Posterior vena cava (tissue), 2 donors: ENCODE results near the gene PAFAH2. TPM values are rescaled to one million over a fixed set of nuclear protein-coding genes. Genes with fewer than 3 reads are reported as not detected.
A peak's percentile ranks its signal among the peaks of the same experiment; 100 is the strongest.

ENCODE experiments used
- DNase-seq: peaks from one replicate; pipeline ENCODE4 v3.0.0-alpha.2; 2020; ENCODE audit warnings: low spot score
- intact Hi-C, 2 donors: fragments of 100-400 bp; cut with DNase I; formaldehyde crosslinking; loops; one replicate each; pipeline versions ENCODE4 v1.14.1 to v1.14.2; 2022 to 2023
- total RNA-seq, 2 donors: library from RNA; stranded (reverse); fragmentation: NEBNext Ultra II Directional; extraction: Animal tissue kit (Norgen Biotek cat#: 25700); gene quantifications; one replicate each; pipeline ENCODE4 v1.2.1, GENCODE V29; 2021
- donor health status: DM: yes; HTN: yes; CAD: no.
- donor health status: DM: yes; HTN: yes; CAD: no.

Gene PAFAH2
- total RNA-seq, 2 donors from 2014 or later: 7.2 to 7.7 TPM

GRCh38 chr1:25922971-25923552, 74.8 kb downstream of the PAFAH2 start:
- DNase-seq: peak; percentile 84
- intact Hi-C loops: loop anchor here in 1 of 2 donors (5.0 kb wide), 1 partner anchor 1659 kb away; no protein-coding TSS in a partner anchor

- intact Hi-C loops: loop anchor here in 1 of 2 donors (5.0 kb wide), 1 partner anchor 1660 kb away; no protein-coding TSS in a partner anchor
- DNase-seq: peak; percentile 80
Observed at GRCh38 chr1:25922056-25922970, 75.5 kb downstream of the PAFAH2 start.

GRCh38 chr1:25918615-25919014, 79.2 kb downstream of the PAFAH2 start:
- DNase-seq: no peak
- intact Hi-C loops: no loop called here

- no peak for DNase-seq
Observed at GRCh38 chr1:25917996-25918395, 79.9 kb downstream of the PAFAH2 start.

GRCh38 chr1:25916460-25916859, 81.4 kb downstream of the PAFAH2 start:
- intact Hi-C loops: no loop called here
- no peak for DNase-seq

More at GRCh38 chr1:25917996-25918395, 79.9 kb downstream of the PAFAH2 start:
- intact Hi-C loops: no loop called here

- no peak for DNase-seq
- intact Hi-C loops: no loop called here
Observed at GRCh38 chr1:25914074-25914995, 83.5 kb downstream of the PAFAH2 start.

GRCh38 chr1:25913206-25913605, 84.7 kb downstream of the PAFAH2 start:
- intact Hi-C loops: no loop called here
- DNase-seq: no peak

GRCh38 chr1:25912076-25912831, 85.6 kb downstream of the PAFAH2 start:
- intact Hi-C loops: no loop called here
- DNase-seq: no peak

GRCh38 chr1:25911162-25911561, 86.7 kb downstream of the PAFAH2 start:
- intact Hi-C loops: no loop called here
- DNase-seq: no peak

Other genes with a start within 250 kb of the PAFAH2 start
- 10 to 100 TPM; 85.7 to 88.0 TPM for gene SELENON, start 197.9 kb downstream of the PAFAH2 start, total RNA-seq
- gene MTFR1L, start 178.1 kb downstream of the PAFAH2 start, total RNA-seq: 10 to 100 TPM; 45.6 to 59.6 TPM
- gene AUNIP, start 138.6 kb downstream of the PAFAH2 start, total RNA-seq: not detected
- 1 to 10 TPM; 5.9 to 7.1 TPM for gene PAQR7, start 122.4 kb downstream of the PAFAH2 start, total RNA-seq
- gene STMN1, start 91.6 kb downstream of the PAFAH2 start, total RNA-seq: 10 to 100 TPM; 19.1 to 24.8 TPM
- gene EXTL1, start 23.7 kb upstream of the PAFAH2 start, total RNA-seq: 1 to 10 TPM in 1 of 2 donors, not detected in 1; 1.7 TPM
- gene SLC30A2, start 48.1 kb upstream of the PAFAH2 start, total RNA-seq: not detected
- 1 to 10 TPM in 1 of 2 donors, under 1 TPM in 1; 0.29 to 1.2 TPM for gene TRIM63, start 69.6 kb upstream of the PAFAH2 start, total RNA-seq
- gene PDIK1L, start 113.8 kb upstream of the PAFAH2 start, total RNA-seq: 1 to 10 TPM; 8.1 to 8.4 TPM
- gene FAM110D, start 161.0 kb upstream of the PAFAH2 start, total RNA-seq: 1 to 10 TPM; 4.5 to 4.7 TPM
- not detected for gene C1orf232, start 170.9 kb upstream of the PAFAH2 start, total RNA-seq
- gene ZNF593, start 171.8 kb upstream of the PAFAH2 start, total RNA-seq: 10 to 100 TPM; 14.9 to 17.6 TPM
- not detected for gene ZNF593OS, start 173.8 kb upstream of the PAFAH2 start, total RNA-seq
- gene CNKSR1, start 179.4 kb upstream of the PAFAH2 start, total RNA-seq: 1 to 10 TPM in 1 of 2 donors, under 1 TPM in 1; 0.32 to 2.4 TPM
- not detected for gene CATSPER4, start 192.5 kb upstream of the PAFAH2 start, total RNA-seq
- gene CEP85, start 236.1 kb upstream of the PAFAH2 start, total RNA-seq: 1 to 10 TPM; 2.8 to 3.7 TPM